ENCODE data around the gene PIM3.

Gene PIM3

GRCh38 chr22:49928185-49928495 is 32.4 kb upstream of the PIM3 start:
- DNase-seq (ENCODE audit: low spot score), result no peak

- DNase-seq (ENCODE audit: low spot score), result no peak
Measured at GRCh38 chr22:49928555-49929210, 31.9 kb upstream of the PIM3 start.

- DNase-seq (ENCODE audit: low spot score), result peak; percentile 60
Measured at GRCh38 chr22:49929211-49929979, 31.2 kb upstream of the PIM3 start.

GRCh38 chr22:49929994-49930575 is 30.5 kb upstream of the PIM3 start:
- no peak for DNase-seq (ENCODE audit: low spot score)

- DNase-seq (ENCODE audit: low spot score), result peak; percentile 96
Measured at GRCh38 chr22:49930596-49931412, 29.8 kb upstream of the PIM3 start.

- no peak for DNase-seq (ENCODE audit: low spot score)
Measured at GRCh38 chr22:49933236-49934159, 27.1 kb upstream of the PIM3 start.

- DNase-seq (ENCODE audit: low spot score), result peak; percentile 45
Measured at GRCh38 chr22:49934160-49934890, 26.2 kb upstream of the PIM3 start.

- DNase-seq (ENCODE audit: low spot score), result peak; percentile 63
Measured at GRCh38 chr22:49934891-49935557, 25.5 kb upstream of the PIM3 start.

- DNase-seq (ENCODE audit: low spot score), result no peak
Measured at GRCh38 chr22:49935561-49935960, 25.0 kb upstream of the PIM3 start.

GRCh38 chr22:49936018-49936972 is 24.3 kb upstream of the PIM3 start:
- peak; percentile 97 for DNase-seq (ENCODE audit: low spot score)

GRCh38 chr22:49936973-49937757 is 23.4 kb upstream of the PIM3 start:
- DNase-seq (ENCODE audit: low spot score), result peak; percentile 67

GRCh38 chr22:49937758-49938564 is 22.6 kb upstream of the PIM3 start:
- peak; percentile 91 for DNase-seq (ENCODE audit: low spot score)

- no peak for DNase-seq (ENCODE audit: low spot score)
Measured at GRCh38 chr22:49938565-49939136, 21.9 kb upstream of the PIM3 start.

- no peak for DNase-seq (ENCODE audit: low spot score)
Measured at GRCh38 chr22:49941507-49942316, 18.9 kb upstream of the PIM3 start.

GRCh38 chr22:49942565-49943404 is 17.8 kb upstream of the PIM3 start:
- no peak for DNase-seq (ENCODE audit: low spot score)

Data from kidney capillary endothelial cell (primary cell).